Right lobe of liver (tissue), 4 donors: ENCODE data around the gene RBM18.

Experiments used
- POLR2A ChIP-seq: fragments of 450-650 bp; IDR thresholded peaks from one replicate; pipeline ENCODE4 v1.6.1; 2017; ENCODE audit warnings: antibody characterized with exemption, mild to moderate bottlenecking
- TF ChIP-seq, protein P1 (sequence below), 4 donors: fragments of 200-600 bp in 3 of 4; fragments of 450-650 bp in 1 of 4; IDR thresholded peaks; one replicate each; pipeline versions ENCODE4 v1.5.1 to v1.8.0; 2016 to 2022; ENCODE audit warnings: antibody characterized with exemption in 4 of 4, mild to moderate bottlenecking in 2 of 4
- donor health status: DM: no; HTN: no; CAD: no.
- donor health status: DM: no; HTN: no; CAD: no.
- donor health status: DM: no; HTN: yes; CAD: no.

DNA sequence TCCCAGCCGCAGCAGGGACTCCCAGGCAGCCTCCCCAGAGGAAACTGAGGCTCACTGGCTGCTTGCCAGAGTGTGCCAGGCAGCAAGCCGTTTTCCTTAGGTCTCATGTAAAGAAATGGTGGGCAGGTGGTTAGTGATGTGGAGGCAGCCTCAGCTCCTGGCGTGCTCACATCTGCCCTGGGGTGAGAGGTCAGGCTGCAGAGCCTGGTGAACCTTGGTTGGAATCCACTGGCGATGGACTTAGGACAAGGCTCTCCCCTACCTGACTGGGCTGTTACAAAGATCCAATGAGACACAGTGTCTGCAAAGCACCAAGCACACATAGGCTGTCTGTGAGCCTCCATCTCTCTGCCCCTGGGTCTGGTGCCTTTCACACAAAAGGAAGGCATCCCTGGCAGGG is 66.8 kb downstream of the RBM18 start:
- TF ChIP-seq, protein P1, sequence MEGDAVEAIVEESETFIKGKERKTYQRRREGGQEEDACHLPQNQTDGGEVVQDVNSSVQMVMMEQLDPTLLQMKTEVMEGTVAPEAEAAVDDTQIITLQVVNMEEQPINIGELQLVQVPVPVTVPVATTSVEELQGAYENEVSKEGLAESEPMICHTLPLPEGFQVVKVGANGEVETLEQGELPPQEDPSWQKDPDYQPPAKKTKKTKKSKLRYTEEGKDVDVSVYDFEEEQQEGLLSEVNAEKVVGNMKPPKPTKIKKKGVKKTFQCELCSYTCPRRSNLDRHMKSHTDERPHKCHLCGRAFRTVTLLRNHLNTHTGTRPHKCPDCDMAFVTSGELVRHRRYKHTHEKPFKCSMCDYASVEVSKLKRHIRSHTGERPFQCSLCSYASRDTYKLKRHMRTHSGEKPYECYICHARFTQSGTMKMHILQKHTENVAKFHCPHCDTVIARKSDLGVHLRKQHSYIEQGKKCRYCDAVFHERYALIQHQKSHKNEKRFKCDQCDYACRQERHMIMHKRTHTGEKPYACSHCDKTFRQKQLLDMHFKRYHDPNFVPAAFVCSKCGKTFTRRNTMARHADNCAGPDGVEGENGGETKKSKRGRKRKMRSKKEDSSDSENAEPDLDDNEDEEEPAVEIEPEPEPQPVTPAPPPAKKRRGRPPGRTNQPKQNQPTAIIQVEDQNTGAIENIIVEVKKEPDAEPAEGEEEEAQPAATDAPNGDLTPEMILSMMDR (IDR thresholded peaks at IDR 0.05), result no peak
- TF ChIP-seq POLR2A, result no peak
